HTERT RPE-1 (cell line): ENCODE data around the gene MCIDAS.

Experiments used
- in situ Hi-C: fragments of 300-500 bp; cut with MboI; formaldehyde crosslinking; loops from 4 replicates; pipeline ENCODE4 v1.14.3; 2020; ENCODE audit warnings: low sequenced_read_pairs

Gene MCIDAS

DNA sequence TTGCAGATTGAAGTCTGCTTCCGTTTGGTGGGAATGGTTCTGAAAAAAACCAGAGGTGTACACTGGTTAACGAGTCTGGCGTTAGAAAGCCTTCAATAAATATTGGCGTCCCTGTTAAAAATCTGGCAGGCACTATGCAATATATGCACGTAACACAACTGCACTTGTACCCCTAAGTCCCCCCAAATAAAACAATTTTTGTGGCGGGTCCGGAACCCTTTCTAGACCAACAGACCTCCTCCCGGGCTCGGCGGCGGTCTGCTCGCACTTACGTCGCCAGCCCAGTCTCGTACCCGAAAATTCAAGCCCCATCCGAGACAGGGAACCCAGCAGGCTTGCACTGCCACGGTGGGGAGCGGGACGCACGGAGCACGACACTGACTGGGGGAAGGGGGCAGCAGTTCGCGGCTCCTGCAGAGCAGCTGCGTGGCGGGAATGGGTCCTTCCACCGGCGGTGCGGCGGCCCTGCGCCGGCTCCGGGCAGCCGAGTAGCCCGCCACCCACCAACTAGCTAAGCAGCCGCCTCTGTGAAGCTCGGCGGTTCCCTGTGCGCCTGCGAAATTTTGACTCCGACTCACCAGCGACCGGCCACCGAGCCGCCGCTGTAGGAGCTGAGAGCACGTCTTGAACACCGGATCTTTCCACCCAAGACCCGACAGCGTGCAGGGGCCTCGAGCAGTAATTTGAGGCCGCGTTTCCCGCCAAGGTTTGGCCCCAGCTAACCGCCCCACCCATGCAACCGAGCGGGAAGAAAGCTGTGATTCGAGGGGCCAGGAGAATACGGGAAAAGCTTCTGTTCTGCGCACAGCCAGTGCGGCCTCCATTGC is 3.9 kb downstream of the MCIDAS start:
- in situ Hi-C loops, result no loop called here

DNA sequence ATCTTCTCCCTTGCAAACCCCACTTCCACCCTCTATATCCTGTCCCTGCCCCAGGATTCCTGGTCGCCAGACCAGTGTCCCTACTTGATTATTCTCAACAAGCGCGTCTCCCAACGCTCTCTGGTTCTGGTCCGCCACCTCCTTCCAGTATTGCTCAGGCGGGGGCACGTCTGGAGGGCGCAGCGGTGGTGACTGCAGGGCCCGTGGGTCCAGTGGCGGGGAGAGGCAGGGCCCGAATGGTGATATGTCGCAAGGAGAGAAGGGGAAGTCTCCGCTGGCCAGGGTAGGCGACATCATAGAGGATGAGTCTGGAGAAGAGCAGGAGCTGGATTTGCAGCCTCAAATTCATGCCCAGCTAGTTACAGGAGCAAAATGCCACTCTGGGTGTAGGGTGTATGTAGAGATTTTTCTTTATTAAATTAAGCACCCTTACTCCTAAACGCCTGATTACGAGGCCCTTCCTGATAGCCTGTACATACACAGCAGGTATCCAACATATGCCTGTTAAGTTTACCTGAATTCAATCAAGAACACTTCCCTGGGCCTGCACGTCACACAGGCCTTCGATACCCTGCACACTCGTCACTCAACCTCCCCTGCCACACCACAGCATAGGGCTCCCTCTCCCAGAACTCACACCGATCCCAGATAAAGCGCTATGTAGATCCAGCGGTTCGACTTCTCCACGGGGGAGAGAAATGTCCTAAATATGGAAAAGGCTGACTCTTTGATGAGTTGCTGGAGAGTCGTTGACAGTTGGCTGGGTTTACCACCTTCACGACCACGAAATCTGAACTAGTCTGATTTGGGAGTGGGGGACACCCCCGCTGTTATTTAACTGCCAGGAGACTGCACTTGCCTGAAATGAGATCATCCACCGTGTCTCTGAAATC is 4.8 kb downstream of the MCIDAS start:
- in situ Hi-C loops, result no loop called here

DNA sequence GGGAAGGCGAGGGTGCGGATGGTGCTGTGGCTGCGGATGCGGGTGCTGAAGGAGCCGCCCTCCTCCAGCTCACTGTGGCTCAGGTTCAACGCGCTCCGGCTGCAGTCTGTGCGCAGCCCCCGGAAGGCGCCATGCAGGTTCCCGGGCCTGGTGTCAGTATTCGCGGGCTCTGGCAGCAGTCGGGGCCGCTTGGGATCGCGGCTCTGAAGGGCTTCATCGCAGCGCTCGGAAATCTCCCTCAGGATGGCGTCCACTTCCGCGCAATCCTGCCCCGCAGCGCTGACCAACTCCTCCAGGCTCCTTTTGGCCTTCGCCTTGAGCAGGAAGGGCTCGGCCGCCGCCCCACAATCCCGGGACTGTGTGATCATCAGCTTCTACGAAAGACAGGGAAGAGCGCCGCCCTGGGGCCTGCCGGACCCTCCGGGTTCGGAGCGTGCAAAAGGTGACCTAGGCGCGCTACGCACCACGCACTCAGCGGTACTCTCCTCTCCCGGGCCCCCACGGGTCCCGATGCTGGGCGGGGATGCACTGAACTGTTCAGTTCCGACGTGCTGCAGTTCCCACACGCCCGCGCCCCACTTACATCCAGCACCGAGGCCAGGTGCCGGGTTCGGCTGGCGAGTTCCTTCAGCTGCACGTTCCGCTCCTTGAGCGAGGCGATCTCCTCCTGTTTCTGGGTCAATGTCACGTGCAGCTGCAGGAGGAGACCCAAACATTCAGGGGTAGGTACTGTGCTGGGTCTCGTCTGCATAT is 6.5 kb downstream of the MCIDAS start:
- in situ Hi-C loops, result no loop called here

DNA sequence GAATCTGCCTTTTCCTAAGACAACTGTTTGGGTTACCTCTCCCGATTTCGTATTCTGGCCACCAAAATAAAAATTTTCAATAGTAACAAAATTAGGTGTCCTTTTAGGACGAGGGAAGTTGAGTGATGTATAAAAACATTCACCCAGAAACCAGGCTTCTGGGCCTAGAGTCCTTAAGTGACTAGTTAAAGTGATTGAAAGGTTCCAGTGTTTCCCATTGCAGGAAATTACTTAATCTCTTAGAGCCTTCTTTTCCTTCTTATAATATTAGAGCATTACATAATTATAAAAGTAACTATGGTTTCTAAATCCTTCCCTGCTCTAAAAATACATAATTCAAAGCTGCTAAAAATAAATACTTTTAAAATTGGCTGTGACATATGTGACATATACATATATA is 7.3 kb downstream of the MCIDAS start:
- in situ Hi-C loops, result no loop called here

DNA sequence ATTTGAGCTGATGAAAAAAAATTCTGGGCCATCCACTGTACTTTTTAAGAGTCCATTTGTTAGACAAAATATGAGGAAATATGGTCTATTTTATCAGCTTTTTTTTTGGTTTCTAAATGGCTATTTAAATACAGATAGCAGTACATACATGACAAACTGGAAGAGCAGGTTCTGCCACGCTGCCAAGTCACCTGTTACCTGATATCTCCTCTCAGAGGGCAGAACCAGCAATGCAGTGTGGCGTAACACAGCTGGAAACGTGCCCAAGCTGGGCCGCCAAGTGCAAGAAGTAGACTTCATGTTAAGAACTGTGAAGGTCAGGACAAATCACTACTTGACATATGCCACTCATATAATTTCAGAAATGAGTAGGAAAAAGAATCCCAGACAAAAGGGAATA is 8.1 kb downstream of the MCIDAS start:
- in situ Hi-C loops, result no loop called here

DNA sequence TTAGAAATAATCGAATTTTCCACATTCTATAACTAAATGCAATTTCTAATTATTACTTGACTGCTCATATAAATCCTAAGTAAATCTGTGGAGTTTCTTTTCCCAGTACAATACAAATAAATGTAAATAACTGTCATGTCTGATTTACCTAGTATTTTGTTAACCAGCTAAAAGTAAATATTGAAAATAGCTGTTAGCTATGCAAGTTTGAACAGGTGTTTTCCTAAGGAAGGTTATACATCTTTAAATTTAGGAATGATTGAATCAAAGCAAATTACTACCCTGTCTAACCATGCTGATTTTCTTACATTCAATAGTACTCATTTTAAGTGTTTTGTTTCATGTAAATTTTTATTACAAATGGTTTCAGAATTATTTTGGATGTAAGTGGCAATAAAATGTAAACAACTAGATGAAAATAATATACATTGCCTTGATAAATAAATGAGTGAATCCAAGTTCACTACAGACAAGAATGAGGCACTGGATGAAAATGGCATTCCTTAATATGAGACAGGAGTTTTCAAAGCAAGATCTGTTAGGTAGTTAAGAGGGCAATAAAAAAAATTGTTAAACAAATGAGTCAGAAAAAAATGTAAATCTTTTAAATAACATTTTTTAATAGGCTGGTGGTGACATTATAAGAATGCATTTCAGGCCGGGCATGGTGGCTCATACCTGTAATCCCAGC is 15.8 kb downstream of the MCIDAS start:
- in situ Hi-C loops, result no loop called here

DNA sequence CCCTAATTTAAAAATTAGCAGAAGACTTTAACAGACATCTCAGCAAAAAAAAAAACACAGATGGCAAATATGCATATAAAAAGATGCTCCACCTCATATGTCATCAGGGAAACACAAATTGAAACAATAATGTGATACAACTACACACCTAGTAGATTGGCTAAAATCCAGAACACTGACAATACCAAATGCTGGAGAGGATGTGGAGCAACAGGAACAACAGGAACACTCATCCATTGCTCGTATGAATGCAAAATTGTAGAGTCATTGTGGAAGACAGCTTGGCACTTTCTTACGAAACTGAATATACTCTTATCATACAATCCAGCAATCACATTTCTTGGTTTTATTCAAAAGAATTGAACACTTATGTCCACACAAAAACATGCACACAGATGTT is 22.1 kb downstream of the MCIDAS start:
- in situ Hi-C loops, result no loop called here

DNA sequence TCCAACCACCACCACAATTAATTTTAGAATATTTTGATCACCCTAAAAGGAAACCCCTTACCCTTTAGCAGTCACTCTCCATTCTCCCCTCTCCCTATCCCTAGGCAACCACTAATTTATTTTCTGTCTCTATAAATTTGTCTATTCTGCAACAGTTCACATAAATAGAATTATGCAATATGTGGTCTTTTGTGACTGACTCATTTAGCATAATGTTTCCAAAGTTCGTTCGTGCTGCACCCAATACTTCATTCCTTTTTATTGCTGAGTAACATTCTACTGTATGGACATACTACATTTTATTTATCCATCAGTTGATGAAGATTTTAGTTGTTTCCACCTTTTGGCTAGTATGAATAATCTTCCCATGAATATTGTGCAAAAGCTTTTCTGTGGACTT is 36.0 kb downstream of the MCIDAS start:
- in situ Hi-C loops, result no loop called here

DNA sequence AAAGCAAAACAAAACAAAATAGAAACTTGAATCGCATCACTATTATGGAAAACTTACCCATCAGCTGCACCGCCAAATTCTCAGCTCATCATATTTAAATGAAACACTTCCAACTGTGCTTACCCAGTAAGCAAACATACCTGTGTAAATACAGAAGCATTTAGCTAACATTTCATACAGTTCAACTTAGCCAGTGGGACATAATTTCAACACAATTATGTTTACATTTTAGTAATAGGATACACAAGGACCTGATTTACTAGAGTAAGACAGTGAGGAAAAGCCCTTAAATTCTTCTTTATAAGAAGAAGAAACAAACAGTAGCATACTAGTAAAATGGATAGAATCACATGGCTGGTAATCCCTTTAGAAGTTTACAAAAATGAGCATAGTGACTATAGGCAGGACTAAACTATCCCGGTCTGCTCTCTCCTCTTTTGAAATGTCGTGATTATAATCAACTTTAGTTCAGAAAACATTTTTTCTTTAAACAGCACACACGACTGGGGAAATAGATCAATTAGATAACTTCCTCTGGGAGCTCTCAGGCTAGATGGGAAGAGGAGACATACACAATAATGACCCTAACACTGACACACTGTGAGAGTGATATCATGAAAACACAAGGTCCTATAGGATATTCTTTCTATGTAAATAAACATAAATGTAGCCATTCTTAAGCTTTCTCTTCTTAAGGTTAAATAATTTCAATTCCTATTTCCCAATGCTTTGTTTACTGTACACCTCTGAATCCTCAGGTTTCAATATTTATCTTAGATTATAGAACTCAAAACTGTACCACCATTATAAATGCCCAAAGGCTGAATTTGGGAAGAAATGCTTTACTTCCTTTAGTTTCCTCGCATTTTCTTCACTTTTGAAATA is 38.2 kb downstream of the MCIDAS start:
- in situ Hi-C loops, result no loop called here

DNA sequence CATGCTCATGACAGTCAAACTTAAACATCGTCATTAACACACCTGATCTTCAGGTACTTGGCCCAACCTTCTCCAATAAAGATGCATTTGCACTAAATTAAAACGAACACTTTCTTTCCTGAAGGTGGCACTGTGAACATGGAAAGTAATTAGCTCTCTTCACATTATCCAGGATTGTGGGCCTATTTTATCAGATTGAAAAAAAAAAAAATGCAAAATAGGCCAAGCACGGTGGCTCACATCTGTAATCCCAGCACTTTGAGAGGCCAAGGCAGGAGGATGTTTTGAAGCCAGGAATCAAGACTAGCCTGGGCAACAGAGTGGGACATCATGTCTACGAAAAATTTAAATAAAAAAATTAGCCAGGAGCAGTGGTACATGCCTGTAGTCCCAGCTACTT is 39.7 kb downstream of the MCIDAS start:
- in situ Hi-C loops, result no loop called here

DNA sequence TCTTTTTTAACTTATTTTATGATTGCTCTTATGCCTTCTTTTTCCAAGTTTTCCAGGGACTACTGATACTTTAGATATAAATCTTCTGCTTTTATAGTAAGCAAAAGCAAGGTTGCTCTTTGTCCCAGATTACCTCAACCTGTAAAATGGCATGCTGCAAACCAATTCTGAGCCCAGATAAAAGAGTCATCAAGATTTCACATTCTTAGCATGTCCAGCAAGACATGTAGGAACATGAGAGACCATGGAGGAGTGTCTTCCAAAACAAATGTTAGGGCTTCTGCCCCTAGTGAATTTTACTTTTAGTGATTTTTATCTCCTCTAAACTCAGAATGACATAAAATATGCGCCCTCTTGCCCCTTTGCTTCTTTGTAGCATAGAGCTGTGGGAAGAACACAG is 47.1 kb downstream of the MCIDAS start:
- in situ Hi-C loops, result no loop called here

DNA sequence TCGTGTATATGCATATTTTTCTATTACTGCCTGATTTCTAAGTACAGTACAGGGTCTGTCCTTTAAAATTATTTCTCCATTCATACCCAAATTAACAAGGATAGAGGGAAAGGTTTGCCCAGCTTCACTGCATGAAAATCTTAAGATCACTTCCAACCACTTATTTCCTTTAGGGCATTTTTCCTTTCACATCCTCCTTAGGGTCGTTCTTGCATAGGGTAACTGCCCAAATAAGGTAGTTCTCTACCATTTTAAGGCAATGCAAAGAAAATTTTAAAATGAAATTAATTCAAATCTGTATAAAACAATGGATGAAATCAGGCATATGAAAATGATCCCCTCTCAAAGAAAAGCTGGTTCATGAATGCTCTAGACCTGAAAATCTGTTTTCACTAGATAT is 50.0 kb downstream of the MCIDAS start:
- in situ Hi-C loops, result no loop called here

DNA sequence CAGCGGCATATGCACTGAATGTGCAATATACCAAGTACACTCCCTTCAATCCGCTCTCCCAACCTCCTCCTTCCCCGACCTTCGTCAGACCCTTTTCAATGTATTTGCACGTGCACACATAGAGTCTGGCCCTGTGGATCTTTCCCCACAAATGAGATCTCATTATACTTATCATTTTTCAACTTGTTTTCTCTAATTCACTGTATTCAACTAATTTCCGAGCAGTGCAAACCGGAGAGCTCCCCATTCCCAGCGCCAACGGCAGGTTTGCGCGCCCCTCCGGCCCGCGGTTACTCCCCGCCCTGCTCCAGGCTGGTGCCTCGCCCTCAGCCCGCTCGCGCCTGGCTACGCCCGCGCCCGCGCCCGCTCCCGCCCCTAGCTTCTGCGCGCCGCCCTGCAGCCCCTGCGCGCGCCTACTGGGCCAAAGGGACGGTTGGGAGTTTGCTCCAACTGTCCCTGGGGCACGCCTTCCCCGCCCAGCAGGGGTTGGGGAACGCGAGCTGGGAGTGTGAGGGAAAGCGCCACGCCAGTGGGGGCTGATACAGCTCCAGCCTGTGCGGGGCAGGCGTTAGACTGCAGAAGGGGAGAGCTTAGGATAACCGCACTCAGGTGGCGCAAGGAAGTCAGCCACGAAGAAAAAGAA is 50.8 kb downstream of the MCIDAS start:
- in situ Hi-C loops, result no loop called here

DNA sequence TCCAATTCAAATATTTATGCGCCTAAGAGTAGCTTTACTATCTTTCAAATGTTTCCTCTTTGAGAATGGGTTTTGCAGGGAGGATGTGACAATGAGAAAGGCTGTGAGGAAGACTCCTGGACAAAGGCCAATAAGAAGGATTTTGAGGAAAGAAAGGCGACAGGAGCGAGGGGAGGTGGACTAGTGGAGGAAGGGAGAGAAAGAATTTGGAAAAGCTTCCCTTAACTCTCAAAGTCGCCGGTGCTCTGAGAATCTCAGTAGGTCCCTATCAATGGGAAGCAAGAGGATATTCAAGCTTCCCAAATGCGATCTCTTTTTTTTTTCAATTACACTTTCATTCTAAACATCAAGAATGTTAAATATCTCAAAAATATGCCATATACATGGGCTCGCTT is 51.3 kb downstream of the MCIDAS start:
- in situ Hi-C loops, result no loop called here

DNA sequence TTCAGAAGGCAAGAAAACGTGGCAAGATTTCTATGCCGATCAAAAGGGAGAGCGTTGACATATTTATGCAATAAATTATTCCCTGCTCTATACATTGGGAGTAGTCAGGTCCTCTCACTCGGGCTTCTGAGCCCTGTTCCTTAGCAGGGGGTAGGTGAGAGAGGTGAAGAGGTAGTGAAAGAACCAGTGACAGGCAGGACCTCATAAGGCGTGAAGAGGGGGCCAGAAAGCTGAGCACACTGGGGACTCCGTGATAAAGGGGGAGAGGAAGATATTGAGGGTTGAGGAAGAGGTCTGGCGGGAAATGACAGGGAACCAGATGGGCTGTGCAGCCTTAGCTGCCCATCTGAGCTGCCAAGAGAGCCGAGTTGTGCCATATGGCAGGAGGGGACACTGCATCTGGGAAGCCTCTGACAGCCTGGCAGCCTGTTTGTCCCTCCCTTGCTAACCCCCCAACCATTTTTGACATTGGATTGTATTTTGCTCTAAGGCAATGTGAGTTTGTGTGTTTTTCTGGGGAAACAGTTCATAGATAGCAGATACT is 53.4 kb downstream of the MCIDAS start:
- in situ Hi-C loops, result no loop called here

DNA sequence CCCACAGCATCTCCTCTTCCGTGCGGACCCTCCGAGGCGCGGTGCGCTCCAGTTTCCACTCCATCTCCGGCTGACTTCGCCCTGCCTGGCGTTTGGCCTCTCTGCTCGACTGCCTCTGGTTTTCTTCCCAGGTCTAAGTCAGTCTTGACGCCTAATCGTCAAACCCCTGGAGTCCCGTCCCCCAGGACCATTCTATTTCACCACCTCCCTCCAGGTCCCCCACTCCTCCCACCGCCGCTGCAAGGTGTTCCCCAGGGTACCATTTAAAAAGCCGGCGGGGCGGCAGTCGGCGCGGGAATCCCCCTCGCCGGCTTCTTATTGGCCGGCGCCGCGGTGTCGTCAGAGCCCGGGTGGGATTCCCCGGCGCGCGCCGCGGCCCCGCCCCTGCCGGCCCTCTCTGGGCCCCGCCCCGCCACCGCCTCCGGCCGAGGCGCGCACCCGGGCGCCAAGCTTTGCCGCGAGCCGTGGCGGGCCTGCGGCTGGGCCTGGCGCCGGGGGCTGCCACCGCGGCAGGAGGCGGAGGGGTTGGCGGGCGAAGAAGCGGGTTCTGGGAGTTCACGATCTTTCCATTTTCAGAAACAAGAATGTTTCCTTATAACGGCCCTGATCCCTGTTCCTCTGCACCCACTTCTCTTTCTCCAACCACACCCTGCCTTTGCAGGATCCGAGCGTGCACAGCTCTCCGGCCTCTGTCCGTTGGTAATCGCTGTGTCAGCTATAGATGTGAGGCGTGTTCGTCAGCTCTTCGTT is 54.0 kb downstream of the MCIDAS start, which contains the start of gene CDC20B:
TSS of gene CDC20B (minus strand) at position 241 of the 750 bp plus-strand sequence. CDS start at position 64, 177 bp downstream.
- in situ Hi-C loops, result no loop called here

DNA sequence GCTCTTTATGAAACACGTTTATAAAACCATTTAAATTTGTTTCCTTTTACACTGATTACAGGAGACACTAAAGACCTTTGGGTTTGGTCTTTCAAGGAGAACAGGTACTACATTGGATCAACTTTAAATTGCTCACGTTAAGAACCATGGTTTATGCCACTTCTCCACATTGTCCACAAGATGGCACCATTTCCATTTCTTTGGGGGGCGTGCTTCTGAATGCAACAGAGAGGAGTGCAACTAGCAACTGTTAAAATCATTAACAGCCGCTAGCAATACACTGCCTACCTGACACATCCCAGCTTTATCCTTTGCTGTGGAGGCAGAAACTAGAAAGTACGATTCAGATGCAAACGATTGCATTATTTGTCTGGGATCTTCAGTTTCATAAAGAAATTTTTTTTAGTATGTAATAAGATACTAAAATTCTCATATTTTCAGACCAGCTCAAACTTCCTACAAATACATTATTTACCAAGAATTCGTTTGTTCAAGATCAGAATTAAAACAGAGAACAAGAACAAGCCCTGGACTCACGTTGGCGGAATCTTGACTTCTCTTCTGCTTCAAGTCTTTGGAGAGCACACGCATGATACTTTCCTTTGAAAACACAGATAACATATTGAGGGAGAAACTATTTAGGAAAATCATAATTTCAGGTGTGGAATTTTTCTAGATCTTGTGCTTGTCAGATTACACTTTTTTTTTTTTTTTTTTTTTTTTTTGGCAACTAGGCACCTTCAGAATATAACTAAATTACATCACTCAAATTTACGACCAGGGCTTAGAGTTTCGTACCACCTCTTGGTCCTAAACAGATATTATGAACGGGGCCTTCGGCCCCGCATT is 54.8 kb downstream of the MCIDAS start:
- in situ Hi-C loops, result no loop called here
